Prostate gland (tissue), 2 donors: ENCODE results near the gene KIZ.

Experiments used
- CTCF ChIP-seq, 4 experiments: fragments of 200-600 bp in 2 of 4; fragments of 450-650 bp in 2 of 4; sonication (generic) in 2 of 4; IDR thresholded peaks; 1 replicate in 3 of 4; 2 replicates in 1 of 4; pipeline ENCODE4 v1.5.1; 2016 to 2019; ENCODE audit warnings: antibody characterized with exemption in 4 of 4, mild to moderate bottlenecking in 2 of 4, moderate library complexity in 2 of 4
- POLR2A ChIP-seq: fragments of 450-650 bp; IDR thresholded peaks from one replicate; pipeline ENCODE4 v1.6.1; 2016; ENCODE audit warnings: antibody characterized with exemption, mild to moderate bottlenecking
- POLR2AphosphoS5 ChIP-seq: sonication (generic); formaldehyde crosslinking; IDR thresholded peaks from one replicate; pipeline ENCODE4 v1.6.1; 2017; ENCODE audit warnings: antibody characterized with exemption

- TF ChIP-seq POLR2AphosphoS5 = no peak
- no peak for TF ChIP-seq CTCF (IDR thresholded peaks at IDR 0.05)
- no peak for TF ChIP-seq POLR2A
These were observed 28.8 kb downstream of the KIZ start for GRCh38 chr20:21154692-21155091.
